HG02571 (cell line): Measurements from ENCODE around the gene SLC23A2.

Experiments used
- ATAC-seq: cut with Tn5 transposase; IDR thresholded peaks from one replicate; pipeline ENCODE4 v1.9.1; 2021; ENCODE audit warnings: mild to moderate bottlenecking, moderate library complexity; ENCODE audit not compliant: unreplicated experiment

Gene SLC23A2

GRCh38 chr20:4828830-4829513, 172.3 kb downstream of the SLC23A2 start:
- ATAC-seq: no peak

- ATAC-seq: no peak
Measured at GRCh38 chr20:4821590-4821989, 179.7 kb downstream of the SLC23A2 start.

GRCh38 chr20:4820806-4821518, 180.3 kb downstream of the SLC23A2 start:
- no peak for ATAC-seq

- no peak for ATAC-seq
Measured at GRCh38 chr20:4819901-4820300, 181.4 kb downstream of the SLC23A2 start.

- no peak for ATAC-seq
Measured at GRCh38 chr20:4817230-4817671, 184.1 kb downstream of the SLC23A2 start.

- no peak for ATAC-seq
Measured at GRCh38 chr20:4815628-4816027, 185.7 kb downstream of the SLC23A2 start.

GRCh38 chr20:4814696-4815252, 186.5 kb downstream of the SLC23A2 start:
- peak; percentile 46 for ATAC-seq

- peak; percentile 34 for ATAC-seq
Measured at GRCh38 chr20:4813863-4814695, 187.2 kb downstream of the SLC23A2 start.

GRCh38 chr20:4813076-4813862, 188.0 kb downstream of the SLC23A2 start:
- peak; percentile 36 for ATAC-seq

- ATAC-seq: peak; percentile 9
Measured at GRCh38 chr20:4812641-4813075, 188.7 kb downstream of the SLC23A2 start.

- ATAC-seq: no peak
Measured at GRCh38 chr20:4812216-4812615, 189.1 kb downstream of the SLC23A2 start.

GRCh38 chr20:4811661-4812181, 189.6 kb downstream of the SLC23A2 start:
- ATAC-seq: no peak

GRCh38 chr20:4811257-4811656, 190.1 kb downstream of the SLC23A2 start:
- ATAC-seq: no peak

- ATAC-seq: no peak
Measured at GRCh38 chr20:4810426-4811019, 190.8 kb downstream of the SLC23A2 start.

- no peak for ATAC-seq
Measured at GRCh38 chr20:4809707-4810106, 191.6 kb downstream of the SLC23A2 start.

- no peak for ATAC-seq
Measured at GRCh38 chr20:4808872-4809271, 192.4 kb downstream of the SLC23A2 start.

- no peak for ATAC-seq
Measured at GRCh38 chr20:4805663-4806449, 195.5 kb downstream of the SLC23A2 start.

- ATAC-seq: no peak
Measured at GRCh38 chr20:4802527-4802926, 198.8 kb downstream of the SLC23A2 start.
